Peyer's patch (tissue), 4 donors: ENCODE measurements around the gene CTNNA2.

Source experiments
- CTCF ChIP-seq, 6 experiments: fragments of 450-650 bp in 4 of 6; fragments of 200-600 bp in 2 of 6; sonication (generic) in 1 of 6; IDR thresholded peaks; one replicate each; pipeline ENCODE4 v1.5.1; 2017 to 2019; ENCODE audit warnings: antibody characterized with exemption in 6 of 6, mild to moderate bottlenecking in 3 of 6, moderate library complexity in 1 of 6
- POLR2A ChIP-seq, 2 donors: fragments of 450-650 bp; IDR thresholded peaks; one replicate each; pipeline ENCODE4 v1.5.1; 2017; ENCODE audit warnings: antibody characterized with exemption in 2 of 2, mild to moderate bottlenecking in 2 of 2, moderate library complexity in 2 of 2

GRCh38 chr2:80016171-80016570 lies 503.3 kb downstream of the CTNNA2 start:
- TF ChIP-seq CTCF (IDR thresholded peaks at IDR 0.05) (no peak), POLR2A (IDR thresholded peaks at IDR 0.05) (no peak)
